EH (cell line): ENCODE results near the gene NELFE.

Experiments
- DNase-seq: peaks from one replicate; pipeline ENCODE4 v3.0.0-alpha.2; 2015; ENCODE audit warnings: low read depth

NELFE gene

GRCh38 chr6:31972709-31973350, 14.1 kb upstream of the NELFE start:
- peak; percentile 67 for DNase-seq

DNA sequence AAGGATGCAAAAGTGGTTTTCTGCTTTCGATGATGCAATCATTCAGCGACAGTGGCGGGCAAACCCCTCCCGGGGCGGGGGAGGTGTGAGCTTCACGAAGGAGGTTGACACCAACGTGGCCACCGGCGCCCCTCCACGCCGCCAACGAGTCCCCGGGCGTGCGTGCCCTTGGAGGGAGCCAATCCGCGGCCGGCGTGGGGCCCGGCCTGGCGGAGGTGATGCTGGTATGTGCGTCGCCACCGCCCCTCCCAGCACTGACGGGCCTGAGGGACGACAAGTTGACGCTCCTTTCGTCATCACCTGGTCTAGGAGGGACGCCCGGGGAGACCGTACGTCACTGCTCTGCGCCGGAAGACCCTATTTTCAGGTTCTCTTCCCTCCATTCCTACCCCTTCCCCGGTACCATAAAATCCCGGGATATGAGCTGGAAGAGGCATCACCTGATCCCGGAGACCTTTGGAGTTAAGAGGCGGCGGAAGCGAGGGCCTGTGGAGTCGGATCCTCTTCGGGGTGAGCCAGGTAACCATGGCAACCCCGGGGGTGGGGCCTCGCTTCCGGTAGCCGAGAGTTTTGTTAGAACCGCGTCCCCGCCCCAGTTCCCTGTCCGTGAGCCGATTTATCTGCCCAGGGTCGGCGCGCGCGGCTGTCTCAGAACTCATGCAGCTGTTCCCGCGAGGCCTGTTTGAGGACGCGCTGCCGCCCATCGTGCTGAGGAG, 13.4 kb upstream of the NELFE start, which contains the start of gene DXO:
TSS of gene DXO (minus strand) at position 146 of the 716 bp plus-strand sequence. CDS start 463 bp downstream, outside the sequence.
- peak; percentile 99 for DNase-seq

- DNase-seq = no peak
Measured at GRCh38 chr6:31971279-31971992, 12.7 kb upstream of the NELFE start.

GRCh38 chr6:31970604-31971271, 12.0 kb upstream of the NELFE start:
- DNase-seq = no peak

DNA sequence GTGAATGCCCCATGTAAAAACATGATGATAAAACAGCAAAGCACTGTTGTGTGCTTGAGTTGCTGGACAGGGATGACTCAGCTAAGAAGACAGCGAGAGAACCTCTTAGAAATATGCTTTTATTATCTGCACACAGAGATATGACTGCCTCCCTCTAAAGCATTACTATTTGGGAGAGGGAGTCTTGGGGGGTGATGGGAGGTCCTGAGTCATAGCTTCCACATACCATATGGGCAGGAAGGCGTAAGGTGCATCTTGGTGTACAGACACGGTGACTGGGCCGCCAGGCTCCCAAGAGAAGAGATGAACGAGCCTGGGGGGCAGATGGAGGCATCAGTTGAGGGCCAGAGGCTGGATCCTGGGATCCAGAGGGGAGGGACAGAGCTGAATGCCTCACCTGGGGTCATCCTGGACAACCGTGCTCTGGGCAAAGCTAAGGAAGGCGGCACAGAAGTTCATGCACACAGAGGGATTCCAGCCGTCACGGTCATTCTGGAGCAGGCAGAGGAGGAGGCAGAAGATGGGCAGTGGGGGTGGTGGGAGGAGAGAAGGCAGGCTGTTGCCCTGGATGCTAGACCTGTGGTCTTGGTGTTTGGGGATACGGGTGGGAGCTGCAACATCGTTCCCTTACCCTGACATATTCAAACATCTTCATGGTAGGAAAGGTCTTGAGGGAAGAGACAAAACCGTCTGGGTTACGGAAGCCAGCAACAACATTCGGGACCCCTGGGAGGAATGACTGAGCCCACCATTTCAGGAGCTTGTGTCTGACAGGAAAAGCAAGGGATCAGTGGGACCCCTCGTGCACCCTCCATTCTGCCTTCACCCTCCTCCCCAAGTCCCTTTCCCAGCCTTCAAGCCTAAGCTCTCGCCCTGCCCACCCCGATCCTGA, 11.2 kb upstream of the NELFE start:
- DNase-seq = peak; percentile 25

DNA sequence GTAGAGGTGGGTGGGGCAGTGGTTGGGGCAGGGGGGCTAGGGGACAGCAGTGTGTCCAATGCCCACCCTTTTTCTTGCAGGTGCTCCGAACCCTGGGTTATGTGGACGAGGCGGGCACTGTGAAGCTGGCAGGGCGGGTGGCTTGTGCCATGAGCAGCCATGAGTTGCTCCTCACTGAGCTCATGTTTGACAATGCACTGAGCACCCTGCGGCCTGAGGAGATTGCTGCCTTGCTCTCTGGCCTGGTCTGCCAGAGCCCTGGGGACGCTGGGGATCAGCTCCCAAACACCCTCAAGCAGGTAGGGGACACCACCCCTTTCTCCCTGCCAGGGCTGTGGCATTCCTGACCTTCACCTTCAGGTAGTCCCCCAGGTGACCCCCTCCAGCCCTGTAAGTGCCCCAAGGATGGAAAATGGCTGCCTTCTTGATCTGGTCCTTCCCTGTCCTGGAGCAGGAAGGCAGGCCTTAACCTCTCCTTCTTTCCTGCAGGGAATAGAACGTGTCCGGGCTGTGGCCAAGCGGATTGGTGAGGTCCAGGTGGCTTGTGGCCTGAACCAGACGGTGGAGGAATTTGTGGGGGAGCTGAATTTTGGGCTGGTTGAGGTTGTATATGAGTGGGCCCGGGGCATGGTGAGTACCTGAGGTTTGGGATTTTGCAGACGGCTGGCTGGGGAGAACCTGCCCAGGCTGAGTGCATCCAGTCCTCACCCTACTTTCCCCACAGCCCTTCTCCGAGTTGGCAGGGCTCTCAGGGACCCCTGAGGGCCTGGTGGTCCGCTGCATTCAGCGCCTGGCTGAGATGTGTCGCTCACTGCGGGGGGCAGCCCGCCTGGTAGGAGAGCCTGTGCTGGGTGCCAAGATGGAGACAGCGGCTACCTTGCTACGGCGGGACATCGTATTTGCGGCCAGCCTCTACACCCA, 10.3 kb upstream of the NELFE start:
- DNase-seq = no peak

GRCh38 chr6:31968326-31968725, 9.6 kb upstream of the NELFE start:
- no peak for DNase-seq

- DNase-seq = no peak
Measured at GRCh38 chr6:31967926-31968320, 9.2 kb upstream of the NELFE start.

DNA sequence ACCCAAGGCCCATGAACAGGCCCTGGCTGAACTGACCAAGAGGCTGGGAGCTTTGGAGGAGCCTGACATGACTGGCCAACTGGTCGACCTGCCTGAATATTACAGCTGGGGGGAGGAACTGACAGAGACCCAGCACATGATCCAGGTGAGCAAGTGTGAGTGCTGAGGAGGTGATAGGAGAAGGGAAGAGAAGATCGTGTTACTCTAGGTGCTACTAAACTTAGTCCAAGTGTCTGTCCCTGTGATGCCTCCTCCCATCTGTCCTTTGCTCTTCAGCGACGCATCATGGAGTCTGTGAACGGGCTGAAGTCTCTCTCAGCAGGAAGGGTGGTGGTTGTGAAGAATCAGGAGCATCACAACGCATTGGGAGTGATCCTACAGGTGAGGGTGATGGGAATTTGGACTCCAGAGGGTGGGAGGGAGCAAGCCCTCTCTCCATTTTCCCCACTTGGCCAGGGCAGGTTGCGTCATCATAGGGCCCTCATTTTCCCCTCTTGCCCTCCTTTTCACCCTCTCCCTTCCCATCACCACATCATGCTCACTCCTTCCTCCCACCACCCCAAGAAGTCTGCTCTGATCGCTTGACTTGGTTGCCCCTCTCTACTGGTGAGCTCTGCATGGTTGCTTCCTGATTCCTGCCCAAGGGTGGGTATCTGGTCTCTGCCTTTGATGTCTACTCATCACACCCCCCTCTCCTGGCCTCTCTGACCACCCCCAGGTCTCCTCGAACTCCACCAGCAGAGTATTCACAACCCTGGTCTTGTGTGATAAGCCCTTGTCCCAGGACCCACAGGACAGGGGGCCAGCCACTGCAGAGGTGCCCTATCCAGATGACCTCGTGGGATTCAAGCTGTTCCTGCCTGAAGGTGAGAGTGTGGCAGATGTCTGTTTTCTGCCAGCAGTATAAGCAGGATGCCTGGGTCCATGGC, 8.5 kb upstream of the NELFE start:
- no peak for DNase-seq

DNA sequence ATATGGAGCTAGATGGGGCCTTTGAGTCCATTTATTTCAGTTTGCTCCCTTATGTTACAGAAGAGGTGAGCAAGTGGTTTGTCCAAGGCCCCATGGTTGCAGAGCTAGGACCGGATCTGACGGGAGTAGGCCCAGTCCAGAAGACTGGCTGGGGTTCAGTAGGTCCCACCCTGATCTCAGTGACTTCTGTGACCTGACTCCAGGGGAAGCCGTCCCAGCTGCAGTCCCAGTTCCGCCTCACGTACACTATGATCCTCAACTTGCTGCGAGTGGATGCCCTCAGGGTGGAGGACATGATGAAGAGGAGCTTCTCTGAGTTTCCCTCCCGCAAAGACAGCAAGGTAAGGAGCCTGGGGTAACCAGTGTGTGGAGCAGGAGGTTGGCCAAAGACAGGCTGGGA, 7.7 kb upstream of the NELFE start:
- DNase-seq = no peak

DNA sequence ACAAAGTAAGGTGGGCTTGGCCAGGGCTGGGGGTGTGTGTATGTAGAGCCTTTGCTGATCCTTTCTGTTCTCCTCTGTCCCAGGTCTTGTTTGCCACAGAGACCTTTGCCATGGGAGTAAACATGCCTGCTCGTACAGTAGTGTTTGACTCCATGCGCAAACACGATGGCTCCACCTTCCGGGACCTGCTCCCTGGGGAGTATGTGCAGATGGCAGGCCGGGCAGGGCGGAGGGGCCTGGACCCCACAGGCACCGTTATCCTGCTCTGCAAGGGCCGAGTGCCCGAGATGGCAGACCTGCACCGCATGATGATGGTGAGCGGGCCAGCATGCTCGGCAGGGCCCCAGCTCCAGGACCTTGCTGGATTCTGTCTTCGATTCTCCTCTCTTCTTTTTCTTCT, 6.9 kb upstream of the NELFE start:
- DNase-seq = no peak

DNA sequence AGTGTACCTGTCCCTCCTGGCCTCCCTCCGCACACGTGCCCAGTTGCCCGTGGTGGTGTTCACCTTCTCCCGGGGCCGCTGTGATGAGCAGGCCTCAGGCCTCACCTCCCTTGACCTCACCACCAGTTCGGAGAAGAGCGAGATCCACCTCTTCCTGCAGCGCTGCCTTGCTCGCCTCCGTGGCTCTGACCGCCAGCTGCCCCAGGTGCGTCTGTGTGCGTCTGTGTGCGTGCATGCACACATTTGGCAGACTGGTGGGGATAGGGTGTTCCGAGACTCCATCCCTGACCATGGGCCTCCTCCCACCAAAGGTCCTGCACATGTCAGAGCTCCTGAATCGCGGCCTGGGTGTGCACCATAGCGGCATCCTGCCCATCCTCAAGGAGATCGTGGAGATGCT, 5.2 kb upstream of the NELFE start:
- DNase-seq = no peak

- DNase-seq = no peak
Measured at GRCh38 chr6:31961616-31962015, 2.8 kb upstream of the NELFE start.

DNA sequence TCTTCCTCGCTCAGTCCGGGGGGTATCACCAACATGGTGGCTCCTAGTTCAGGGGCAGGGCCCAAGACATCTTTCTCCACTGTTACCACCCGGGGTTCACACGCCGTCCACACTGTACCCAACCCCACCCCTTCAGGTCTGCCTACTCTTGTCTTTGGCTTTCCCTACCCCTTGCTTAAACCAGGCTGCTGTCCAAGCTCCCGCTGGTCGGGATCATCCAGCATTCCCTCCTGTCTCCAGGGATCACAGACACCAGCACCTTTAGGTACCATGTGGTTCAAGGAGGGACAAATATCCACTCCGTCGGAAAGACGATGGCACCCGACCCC, 395 bp downstream of the NELFE start:
- no peak for DNase-seq

- no peak for DNase-seq
Measured at GRCh38 chr6:31956796-31957195, 2.0 kb downstream of the NELFE start.

DNA sequence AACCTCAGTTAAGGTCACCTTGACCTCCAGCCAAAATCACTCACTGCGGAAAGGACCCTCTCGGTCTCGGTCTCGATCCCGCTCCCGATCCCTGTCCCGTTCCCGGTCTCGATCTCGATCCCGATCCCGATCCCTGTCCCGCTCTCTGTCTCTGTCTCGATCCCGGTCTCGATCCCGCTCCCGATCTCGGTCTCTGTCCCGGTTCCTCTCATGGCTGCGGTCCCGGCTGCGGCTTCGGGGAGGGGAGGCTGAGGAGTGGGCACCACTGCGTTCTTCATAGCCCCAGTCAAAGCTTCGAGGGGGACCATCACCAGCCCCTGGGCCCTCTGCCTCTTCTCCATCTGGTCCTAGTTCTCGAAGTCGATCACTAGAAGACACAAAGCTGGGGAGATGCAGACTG, 4.3 kb downstream of the NELFE start:
- DNase-seq = no peak

- DNase-seq = no peak
Measured at GRCh38 chr6:31952890-31953289, 5.9 kb downstream of the NELFE start.

DNA sequence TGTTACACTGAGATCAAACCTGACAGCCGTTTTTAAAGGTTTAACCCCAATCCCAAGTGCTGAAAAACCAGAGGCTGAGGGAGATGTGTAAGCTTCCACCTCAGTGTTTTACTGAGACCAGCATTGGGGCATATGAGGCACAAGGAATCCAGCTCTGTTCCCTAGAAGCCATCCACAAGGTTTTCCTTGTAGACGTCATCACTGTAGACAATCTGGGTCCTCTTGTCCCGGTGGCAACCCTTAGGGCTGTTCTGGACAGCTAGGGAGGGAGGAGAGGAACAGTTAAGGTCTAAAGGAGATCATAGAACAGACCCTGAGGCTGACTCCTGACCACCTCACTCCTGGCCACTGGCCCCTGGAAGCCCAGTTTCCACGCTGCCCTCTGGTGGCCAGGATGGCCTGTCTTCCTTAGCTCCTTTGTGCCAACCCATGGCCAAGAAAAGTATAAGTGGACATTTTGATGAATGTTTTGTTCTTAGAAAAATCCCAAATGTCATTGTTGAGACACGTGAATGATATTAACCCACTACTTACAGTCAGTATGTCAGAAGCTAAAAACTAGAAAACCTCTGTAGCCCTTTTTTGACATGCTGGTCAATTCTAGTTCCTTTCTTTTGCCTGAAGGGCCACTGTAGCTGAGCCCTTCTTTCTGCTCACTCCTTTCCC, 6.5 kb downstream of the NELFE start:
- peak; percentile 71 for DNase-seq
